ENCODE measurements around the gene A4GNT. TPM values are rescaled to one million over a fixed set of nuclear protein-coding genes. Genes with fewer than 3 reads are reported as not detected.

A4GNT gene
- total RNA-seq, 2 experiments from 2014 or later, result not detected

DNA sequence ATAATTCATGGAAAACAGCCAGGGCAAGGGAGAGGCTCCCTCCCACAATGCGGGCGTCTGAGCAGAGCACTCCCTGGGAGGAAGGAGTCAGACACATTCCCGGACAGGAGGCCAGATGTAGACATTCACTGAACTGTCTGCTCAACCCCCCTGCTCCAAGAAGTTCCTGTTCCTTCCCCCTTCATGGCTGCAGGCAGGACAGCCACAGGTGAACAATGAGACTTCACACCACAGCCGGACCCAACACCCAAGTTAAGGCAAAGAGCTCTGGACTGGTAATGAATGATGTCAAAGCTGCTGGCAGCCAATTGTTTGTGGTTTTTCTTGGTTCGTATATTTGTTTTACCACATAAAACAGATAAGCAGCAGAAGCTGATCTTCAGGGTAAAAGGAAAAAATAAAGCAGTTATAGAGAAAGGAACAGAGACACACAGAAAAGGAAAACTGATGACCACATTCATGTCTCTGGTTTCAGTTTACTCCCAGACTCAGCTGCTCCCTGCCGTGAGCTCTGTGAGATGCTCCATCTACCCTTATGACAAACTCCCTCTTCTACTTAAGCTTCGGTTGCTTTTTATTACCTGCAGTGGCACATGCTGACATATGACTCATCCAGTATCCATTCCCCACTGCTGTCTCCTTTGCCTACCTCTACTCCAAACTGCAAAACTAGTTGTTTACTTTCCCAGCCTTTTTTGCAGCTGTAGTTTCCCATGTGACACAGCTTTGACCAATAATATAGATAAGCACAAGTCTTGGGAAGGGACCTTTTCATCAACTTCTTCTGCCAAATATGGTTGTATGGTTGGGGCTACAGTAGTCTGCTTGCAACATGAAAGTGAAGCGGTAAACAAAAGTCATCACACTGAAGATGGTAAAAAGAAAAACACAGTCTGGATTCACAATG lies 49.9 kb downstream of the A4GNT start:
- Mint-ChIP-seq H3K27ac (peak overlapping the region; percentile 89), H3K4me3 (peak overlapping the region; percentile 65), H3K36me3 (ENCODE audit: low read depth) (no peaks in the 10 kb centered on the region), H3K4me1 (peaks cover 44% of the 10 kb centered on the region), H3K9me3 (no peaks in the 10 kb centered on the region), H3K27me3 (peaks cover 7% of the 10 kb centered on the region)
- peak; percentile 48 for DNase-seq
- POLR2A ChIA-PET, result interaction anchor here (1.0 kb wide), 1 partner anchor 1330 kb away, joined by 3 read pairs; the partner anchor contains the start of gene STAG1
- CTCF ChIA-PET, result interaction anchor here (0.6 to 1.3 kb wide), 4 partner anchors 8 to 449 kb away, joined by 3 to 5 read pairs (median 3); no protein-coding TSS in a partner anchor

DNA sequence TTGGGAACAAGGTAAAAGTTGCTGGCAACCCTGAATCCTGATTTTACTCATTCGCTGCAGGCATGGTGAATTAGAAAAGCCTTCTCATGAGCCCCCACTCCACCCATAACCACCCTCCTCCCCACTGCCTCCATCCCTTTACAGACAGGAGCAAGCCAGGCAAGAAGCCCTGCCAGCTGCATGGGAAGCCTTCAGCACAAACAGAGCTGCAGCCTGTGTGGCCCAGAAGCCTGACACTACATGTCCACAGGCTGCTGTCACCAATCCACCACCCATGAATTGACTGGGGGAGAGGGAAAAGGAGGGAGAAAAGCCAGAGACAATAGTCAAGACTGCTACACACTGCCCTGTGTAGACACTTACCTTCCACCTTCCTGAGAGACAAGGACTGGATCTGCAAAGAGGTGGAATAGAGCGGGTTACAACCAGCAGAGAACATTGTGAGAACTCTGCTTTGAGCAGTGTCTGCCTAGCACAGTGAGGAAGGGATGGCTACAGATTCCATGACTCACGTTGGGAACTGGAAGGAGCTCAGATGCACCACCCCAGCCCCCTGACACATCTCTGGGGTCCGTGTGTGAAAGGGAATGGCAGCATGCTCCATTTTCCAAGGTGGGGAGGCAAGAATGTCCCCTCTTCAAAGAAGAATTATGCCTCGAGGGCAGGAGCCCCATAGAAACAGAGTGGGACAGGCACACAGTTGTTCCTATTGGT lies 50.7 kb downstream of the A4GNT start:
- Mint-ChIP-seq H3K4me1 (peaks cover 44% of the 10 kb centered on the region), H3K27me3 (peaks cover 5% of the 10 kb centered on the region), H3K27ac (peak overlapping the region; percentile 62), H3K36me3 (ENCODE audit: low read depth) (no peaks in the 10 kb centered on the region), H3K9me3 (no peaks in the 10 kb centered on the region), H3K4me3 (peak overlapping the region; percentile 65)
- no peak for DNase-seq
- ChIA-PET POLR2A (interaction anchor here (1.0 kb wide), 1 partner anchor 1329 kb away, joined by 3 read pairs; the partner anchor contains the start of gene STAG1), CTCF (interaction anchor here (0.9 to 2.2 kb wide), 3 partner anchors 12 to 20 kb away, joined by 3 to 9 read pairs (median 5); no protein-coding TSS in a partner anchor)

DNA sequence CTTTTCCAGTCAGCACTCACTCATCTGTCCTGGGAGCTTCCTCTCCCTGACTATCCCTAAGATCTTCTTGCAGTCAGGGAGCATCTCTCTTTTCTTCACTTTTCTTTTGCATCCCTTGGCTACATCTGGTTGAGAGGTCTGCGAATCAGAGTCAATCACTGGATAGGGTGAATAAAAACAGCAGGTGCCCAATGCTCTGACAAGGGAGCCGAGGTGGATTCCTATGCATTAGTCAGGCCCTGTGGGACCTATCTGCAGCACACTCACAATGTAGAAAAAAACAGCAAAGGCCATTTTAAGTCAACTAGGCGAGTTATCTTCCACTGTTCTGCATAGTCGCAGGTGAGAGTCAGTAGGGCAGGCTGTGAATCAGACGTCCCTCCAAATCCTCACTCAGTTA lies 52.3 kb downstream of the A4GNT start:
- ChIA-PET CTCF (interaction anchor here (1.2 to 2.2 kb wide), 2 partner anchors 11 to 39 kb away, joined by 4 to 9 read pairs; no protein-coding TSS in a partner anchor), POLR2A (no interaction called here)
- H3K27me3 Mint-ChIP-seq, result peaks cover 10% of the 10 kb centered on the region

DNA sequence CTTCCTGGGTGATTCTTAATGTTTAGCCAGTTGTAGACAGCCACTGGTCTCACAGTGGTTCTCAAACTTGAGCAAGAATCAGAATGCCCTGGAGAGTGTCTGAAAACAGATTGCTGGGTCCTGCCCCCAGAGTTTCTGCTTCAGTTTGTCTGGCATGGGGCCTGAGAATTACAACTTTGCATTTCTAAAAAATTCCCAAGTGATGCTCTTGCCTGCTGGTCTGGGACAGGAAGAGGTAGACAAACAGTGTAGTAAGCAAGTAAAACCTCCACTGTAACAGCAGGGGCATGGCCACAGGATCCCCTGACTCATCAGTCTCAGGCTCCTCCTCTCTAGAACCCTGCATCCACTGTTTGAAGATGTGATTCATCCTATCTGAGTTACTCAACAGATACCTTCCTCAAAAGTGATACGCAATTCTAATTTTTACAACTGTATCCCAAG lies 53.3 kb downstream of the A4GNT start:
- Mint-ChIP-seq H3K9me3 (no peaks in the 10 kb centered on the region), H3K4me3 (no peak overlapping the region), H3K36me3 (ENCODE audit: low read depth) (no peaks in the 10 kb centered on the region), H3K27me3 (peaks cover 11% of the 10 kb centered on the region), H3K4me1 (peaks cover 40% of the 10 kb centered on the region), H3K27ac (no peak overlapping the region)
- ChIA-PET CTCF (no interaction called here), POLR2A (no interaction called here)
- no peak for DNase-seq

More for the DNA sequence above, 52.3 kb downstream of the A4GNT start:
- H3K4me3 Mint-ChIP-seq, result no peak overlapping the region
- no peaks in the 10 kb centered on the region for H3K36me3 Mint-ChIP-seq (ENCODE audit: low read depth)
- no peak for DNase-seq
- peaks cover 44% of the 10 kb centered on the region for H3K4me1 Mint-ChIP-seq
- peak overlapping the region; percentile 26 for H3K27ac Mint-ChIP-seq
- H3K9me3 Mint-ChIP-seq, result no peaks in the 10 kb centered on the region

DNA sequence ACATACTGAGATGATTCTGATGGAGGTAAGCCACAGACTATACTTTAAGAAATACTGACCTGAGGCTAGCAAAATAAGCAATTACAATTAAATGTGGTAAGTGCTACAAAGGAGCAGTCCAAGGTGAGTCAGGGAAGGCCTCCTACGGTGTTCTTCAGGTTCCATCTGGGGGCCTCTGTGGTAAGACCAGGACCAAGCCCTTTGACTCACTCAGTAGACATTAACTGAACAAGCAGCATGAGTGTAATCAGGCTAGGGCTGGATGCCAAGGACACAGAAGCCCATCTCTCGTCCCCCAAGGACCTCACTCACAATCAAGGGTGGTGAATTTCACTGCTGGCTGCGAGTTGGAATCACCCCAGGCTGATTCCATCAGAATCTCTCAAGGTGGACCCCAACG lies 54.1 kb downstream of the A4GNT start:
- Mint-ChIP-seq H3K4me1 (peaks cover 32% of the 10 kb centered on the region), H3K36me3 (ENCODE audit: low read depth) (no peaks in the 10 kb centered on the region), H3K27ac (no peak overlapping the region), H3K4me3 (no peak overlapping the region), H3K27me3 (peaks cover 17% of the 10 kb centered on the region), H3K9me3 (peaks cover 2% of the 10 kb centered on the region)
- ChIA-PET CTCF (no interaction called here), POLR2A (no interaction called here)
- no peak for DNase-seq

Other genes starting within 250 kb of the A4GNT start
- not detected for gene CLDN18, start 122.2 kb downstream of the A4GNT start, total RNA-seq
- under 1 TPM; 0.37 to 0.40 TPM for gene DZIP1L, start 16.8 kb downstream of the A4GNT start, total RNA-seq
- gene DBR1, start 42.5 kb upstream of the A4GNT start, total RNA-seq, result 10 to 100 TPM; 19.3 to 21.5 TPM
- 10 to 100 TPM; 39.0 to 53.2 TPM for gene ARMC8, start 54.9 kb upstream of the A4GNT start, total RNA-seq
- gene NME9, start 197.5 kb upstream of the A4GNT start, total RNA-seq, result not detected
- gene MRAS, start 216.2 kb upstream of the A4GNT start, total RNA-seq, result not detected